Spleen (tissue), 11 donors: Measurements from ENCODE around the gene CD47. TPM values are rescaled to one million over a fixed set of nuclear protein-coding genes. Genes with fewer than 3 reads are reported as not detected.

ENCODE experiments used
- DNase-seq: peaks from one replicate; pipeline ENCODE4 v3.0.0-alpha.2; 2020
- H3K27ac ChIP-seq, 8 donors: fragments of 200-600 bp; sonication (generic) in 7 of 8; 1 replicate in 4 of 8; 2 replicates in 4 of 8; pipeline versions ENCODE4 v1.5.0 to v1.8.0; 2016 to 2021; ENCODE audit warnings: inconsistent platforms in 4 of 8, mild to moderate bottlenecking in 4 of 8, moderate library complexity in 1 of 8
- H3K27me3 ChIP-seq, 7 donors: fragments of 200-600 bp; sonication (generic) in 6 of 7; replicated peaks in 1 of 7; 1 replicate in 4 of 7; 2 replicates in 3 of 7; pipeline versions ENCODE4 v1.5.0 to v1.8.0; 2016 to 2021; ENCODE audit warnings: inconsistent platforms in 3 of 7, mild to moderate bottlenecking in 1 of 7
- H3K36me3 ChIP-seq, 6 donors: fragments of 200-600 bp; sonication (generic) in 5 of 6; 1 replicate in 4 of 6; 2 replicates in 2 of 6; pipeline versions ENCODE4 v1.5.0 to v1.8.0; 2016 to 2021; ENCODE audit warnings: inconsistent platforms in 2 of 6
- H3K4me1 ChIP-seq, 6 donors: fragments of 200-600 bp; sonication (generic) in 5 of 6; 1 replicate in 3 of 6; 2 replicates in 3 of 6; pipeline versions ENCODE4 v1.5.0 to v1.8.0; 2016 to 2021; ENCODE audit warnings: inconsistent platforms in 3 of 6
- H3K4me3 ChIP-seq, 8 donors: fragments of 200-600 bp; sonication (generic) in 7 of 8; 1 replicate in 4 of 8; 2 replicates in 4 of 8; pipeline versions ENCODE4 v1.5.0 to v1.8.0; 2016 to 2021; ENCODE audit warnings: inconsistent platforms in 4 of 8, mild to moderate bottlenecking in 4 of 8, moderate library complexity in 2 of 8
- H3K9me3 ChIP-seq, 8 donors: fragments of 200-600 bp; sonication (generic) in 7 of 8; 1 replicate in 4 of 8; 2 replicates in 4 of 8; pipeline versions ENCODE4 v1.5.0 to v1.8.0; 2016 to 2021; ENCODE audit warnings: inconsistent platforms in 4 of 8
- POLR2A ChIP-seq, 3 donors: fragments of 450-650 bp; IDR thresholded peaks; one replicate each; pipeline ENCODE4 v1.5.1; 2017; ENCODE audit warnings: antibody characterized with exemption in 3 of 3, mild to moderate bottlenecking in 1 of 3
- POLR2AphosphoS5 ChIP-seq, 3 donors: sonication (generic); formaldehyde crosslinking; IDR thresholded peaks; one replicate each; pipeline ENCODE4 v1.5.1; 2017; ENCODE audit warnings: antibody characterized with exemption in 3 of 3
- WGBS, 5 donors: extraction: QIAGEN DNeasy Blood & Tissue Kit in 3 of 5; methylation state at CpG; one replicate each; pipeline versions ENCODE4 v1.1.5 to v1.1.7; 2013 to 2018; 5-methylcytosine and 5-hydroxymethylcytosine counted together
- intact Hi-C: fragments of 100-400 bp; cut with DNase I; formaldehyde crosslinking; loops from one replicate; pipeline ENCODE4 v1.15.0; 2023; ENCODE audit warnings: low total_unique reads
- polyA plus RNA-seq, 3 donors: library from polyadenylated mRNA; stranded (reverse); fragments of 200-250 nt; gene quantifications; one replicate each; pipeline ENCODE4 v1.2.1, GENCODE V29; 2013
- total RNA-seq, 7 donors: library from RNA; depleted of rRNA in 3 of 7; stranded (reverse); fragments of >200 nt in 3 of 7; fragmentation: NEBNext Ultra II Directional in 4 of 7; extraction: Animal tissue kit (Norgen Biotek cat#: 25700) in 4 of 7; gene quantifications; one replicate each; pipeline versions ENCODE4 v1.1.0 to v1.2.1, GENCODE V29; 2016 to 2021
- TF ChIP-seq, protein P1 (sequence below), 11 experiments: fragments of 200-600 bp in 7 of 11; fragments of 450-650 bp in 4 of 11; sonication (generic) in 4 of 11; IDR thresholded peaks in 8 of 11; conservative IDR thresholded peaks in 3 of 11; 1 replicate in 7 of 11; 2 replicates in 4 of 11; pipeline versions ENCODE4 v1.4.0 to v1.8.0; 2016 to 2021; ENCODE audit warnings: antibody characterized with exemption in 11 of 11, inconsistent platforms in 4 of 11, mild to moderate bottlenecking in 1 of 11
- donor health status: healthy with polysubstance abuse.
- donor health status: DM: no; HTN: no; CAD: no; lungs with moderate emphysema.
- donor health status: DM: no; HTN: no; CAD: no.
- donor health status: Bipolar disorder and iron deficiency.
- donor health status: healthy.
- donor health status: DM: no; HTN: no; CAD: no.
- donor health status: DM: yes; HTN: yes; CAD: no.

CD47 gene
- total and polyA plus RNA-seq, 10 donors, result 48.2 to 156 (median 125) TPM

DNA sequence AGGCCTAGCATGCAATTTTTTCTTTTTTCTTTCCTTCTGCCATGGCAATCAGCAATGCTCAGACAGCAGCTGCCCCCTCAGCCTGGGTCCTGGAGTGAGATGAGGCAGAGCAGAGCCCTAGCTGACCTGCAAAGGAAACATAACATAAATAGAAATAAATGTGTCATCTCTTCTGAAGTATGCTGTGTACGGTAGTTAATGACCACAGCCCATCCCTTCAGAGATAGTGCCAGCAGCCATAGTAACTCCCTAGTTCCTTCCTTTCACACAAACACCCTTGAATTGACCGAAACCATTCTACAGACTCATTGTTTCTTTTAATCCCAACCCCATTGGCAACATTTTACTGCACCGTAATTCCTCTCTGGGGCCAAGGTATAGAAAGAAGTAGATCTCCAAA lies 8.4 kb upstream of the CD47 start:
- H3K27ac ChIP-seq, result peak overlapping the region in 6 of 8 donors; percentile 10 to 80 (median 69)

GRCh38 chr3:108098003-108098370 lies 7.2 kb upstream of the CD47 start:
- Histone ChIP-seq H3K27me3 (no peaks in the 10 kb centered on the region), H3K27ac (peak overlapping the region in 3 of 8 donors; percentile 7 to 69 (median 65)), H3K4me1 (peaks cover 14 to 67% (median 41%) of the 10 kb centered on the region in 6 donors), H3K4me3 (no peak overlapping the region), H3K9me3 (no peaks in the 10 kb centered on the region), H3K36me3 (no peaks in the 10 kb centered on the region)
- WGBS, 5 donors, result 55 to 89% (median 77%) methylated on average over 2 of the region's 2 CpGs
- intact Hi-C loops, result no loop called here
- no peak for TF ChIP-seq POLR2AphosphoS5 (IDR thresholded peaks at IDR 0.05)
- no peak for TF ChIP-seq POLR2A (IDR thresholded peaks at IDR 0.05)
- TF ChIP-seq, protein P1, sequence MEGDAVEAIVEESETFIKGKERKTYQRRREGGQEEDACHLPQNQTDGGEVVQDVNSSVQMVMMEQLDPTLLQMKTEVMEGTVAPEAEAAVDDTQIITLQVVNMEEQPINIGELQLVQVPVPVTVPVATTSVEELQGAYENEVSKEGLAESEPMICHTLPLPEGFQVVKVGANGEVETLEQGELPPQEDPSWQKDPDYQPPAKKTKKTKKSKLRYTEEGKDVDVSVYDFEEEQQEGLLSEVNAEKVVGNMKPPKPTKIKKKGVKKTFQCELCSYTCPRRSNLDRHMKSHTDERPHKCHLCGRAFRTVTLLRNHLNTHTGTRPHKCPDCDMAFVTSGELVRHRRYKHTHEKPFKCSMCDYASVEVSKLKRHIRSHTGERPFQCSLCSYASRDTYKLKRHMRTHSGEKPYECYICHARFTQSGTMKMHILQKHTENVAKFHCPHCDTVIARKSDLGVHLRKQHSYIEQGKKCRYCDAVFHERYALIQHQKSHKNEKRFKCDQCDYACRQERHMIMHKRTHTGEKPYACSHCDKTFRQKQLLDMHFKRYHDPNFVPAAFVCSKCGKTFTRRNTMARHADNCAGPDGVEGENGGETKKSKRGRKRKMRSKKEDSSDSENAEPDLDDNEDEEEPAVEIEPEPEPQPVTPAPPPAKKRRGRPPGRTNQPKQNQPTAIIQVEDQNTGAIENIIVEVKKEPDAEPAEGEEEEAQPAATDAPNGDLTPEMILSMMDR (IDR thresholded peaks at IDR 0.05 in 8 of 11, conservative IDR thresholded peaks at IDR 0.05 in 3 of 11), result no peak
- DNase-seq, result no peak

More for the DNA sequence above, 8.4 kb upstream of the CD47 start:
- Histone ChIP-seq H3K4me1 (peaks cover 14 to 69% (median 48%) of the 10 kb centered on the region in 6 donors), H3K9me3 (no peaks in the 10 kb centered on the region), H3K27me3 (no peaks in the 10 kb centered on the region), H3K36me3 (no peaks in the 10 kb centered on the region), H3K4me3 (no peak overlapping the region)
- WGBS, 5 donors, result 18 to 53% (median 47%) methylated on average over 3 of the region's 3 CpGs
- no peak for DNase-seq
- TF ChIP-seq POLR2AphosphoS5 (IDR thresholded peaks at IDR 0.05) (no peak), POLR2A (IDR thresholded peaks at IDR 0.05) (no peak)
- TF ChIP-seq, protein P1 (IDR thresholded peaks at IDR 0.05 in 8 of 11, conservative IDR thresholded peaks at IDR 0.05 in 3 of 11), result no peak
- intact Hi-C loops, result no loop called here

GRCh38 chr3:108097322-108098002 lies 6.6 kb upstream of the CD47 start:
- Histone ChIP-seq H3K27me3 (no peaks in the 10 kb centered on the region), H3K27ac (peak overlapping the region in 2 of 8 donors; percentile 7 to 69), H3K36me3 (no peaks in the 10 kb centered on the region), H3K9me3 (no peaks in the 10 kb centered on the region), H3K4me3 (no peak overlapping the region), H3K4me1 (peaks cover 11 to 67% (median 39%) of the 10 kb centered on the region in 6 donors)
- intact Hi-C loops, result no loop called here
- no peak for DNase-seq
- TF ChIP-seq POLR2A (IDR thresholded peaks at IDR 0.05) (no peak), POLR2AphosphoS5 (IDR thresholded peaks at IDR 0.05) (no peak)
- TF ChIP-seq, protein P1 (IDR thresholded peaks at IDR 0.05 in 8 of 11, conservative IDR thresholded peaks at IDR 0.05 in 3 of 11), result no peak
- WGBS, 5 donors, result 70 to 92% (median 82%) methylated on average over 8 of the region's 8 CpGs

DNA sequence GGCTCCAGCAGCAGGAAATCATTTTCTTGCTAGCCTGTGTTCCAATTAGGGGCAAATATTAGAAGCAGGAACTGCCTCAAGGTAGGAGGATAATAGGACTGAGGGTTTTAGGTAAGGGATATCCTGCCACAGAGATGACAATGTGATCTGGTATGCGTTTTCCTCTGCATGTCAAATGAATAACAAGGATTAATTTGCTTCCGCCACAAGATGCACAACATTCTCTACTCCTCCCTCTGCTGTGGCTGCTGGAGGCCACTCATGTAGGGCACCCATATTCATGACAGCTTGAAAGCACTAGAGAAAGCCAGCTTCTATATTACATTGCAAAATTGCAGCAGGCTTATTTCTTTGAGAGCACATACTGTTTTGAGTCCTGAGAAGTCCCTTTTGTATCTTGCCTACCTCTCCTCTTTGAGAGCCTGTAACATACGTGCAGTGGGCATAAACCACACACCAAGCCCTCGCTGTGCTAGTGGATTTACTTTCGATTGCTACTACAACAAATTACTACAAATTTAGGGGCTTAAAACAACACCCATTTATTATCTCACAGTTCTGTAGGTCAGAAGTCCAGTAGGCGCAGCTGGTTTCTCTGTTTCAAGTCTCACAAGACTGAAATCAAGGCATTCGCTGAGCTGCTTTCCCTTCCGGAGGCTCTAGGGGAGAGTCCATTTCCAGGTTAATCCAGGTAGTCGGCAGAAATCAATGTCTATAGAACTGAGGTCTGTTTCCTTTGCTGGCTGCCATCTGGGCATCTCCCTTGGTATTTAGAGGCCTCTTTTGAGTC lies 5.9 kb upstream of the CD47 start:
- no peak for DNase-seq
- Histone ChIP-seq H3K36me3 (no peaks in the 10 kb centered on the region), H3K4me3 (no peak overlapping the region), H3K27ac (peak overlapping the region in 1 of 8 donors; percentile 30), H3K9me3 (no peaks in the 10 kb centered on the region), H3K27me3 (no peaks in the 10 kb centered on the region), H3K4me1 (peaks cover 5 to 67% (median 38%) of the 10 kb centered on the region in 6 donors)
- 87 to 91% (median 89%) methylated on average over 9 of the region's 9 CpGs for WGBS, 5 donors
- intact Hi-C loops, result no loop called here
- TF ChIP-seq, protein P1 (IDR thresholded peaks at IDR 0.05 in 8 of 11, conservative IDR thresholded peaks at IDR 0.05 in 3 of 11), result no peak
- TF ChIP-seq POLR2AphosphoS5 (IDR thresholded peaks at IDR 0.05), result no peak
- TF ChIP-seq POLR2A (IDR thresholded peaks at IDR 0.05), result no peak
